ENCODE measurements around the gene TSPOAP1.
A peak's percentile ranks its signal among the peaks of the same experiment; 100 is the strongest.

TSPOAP1 gene

DNA sequence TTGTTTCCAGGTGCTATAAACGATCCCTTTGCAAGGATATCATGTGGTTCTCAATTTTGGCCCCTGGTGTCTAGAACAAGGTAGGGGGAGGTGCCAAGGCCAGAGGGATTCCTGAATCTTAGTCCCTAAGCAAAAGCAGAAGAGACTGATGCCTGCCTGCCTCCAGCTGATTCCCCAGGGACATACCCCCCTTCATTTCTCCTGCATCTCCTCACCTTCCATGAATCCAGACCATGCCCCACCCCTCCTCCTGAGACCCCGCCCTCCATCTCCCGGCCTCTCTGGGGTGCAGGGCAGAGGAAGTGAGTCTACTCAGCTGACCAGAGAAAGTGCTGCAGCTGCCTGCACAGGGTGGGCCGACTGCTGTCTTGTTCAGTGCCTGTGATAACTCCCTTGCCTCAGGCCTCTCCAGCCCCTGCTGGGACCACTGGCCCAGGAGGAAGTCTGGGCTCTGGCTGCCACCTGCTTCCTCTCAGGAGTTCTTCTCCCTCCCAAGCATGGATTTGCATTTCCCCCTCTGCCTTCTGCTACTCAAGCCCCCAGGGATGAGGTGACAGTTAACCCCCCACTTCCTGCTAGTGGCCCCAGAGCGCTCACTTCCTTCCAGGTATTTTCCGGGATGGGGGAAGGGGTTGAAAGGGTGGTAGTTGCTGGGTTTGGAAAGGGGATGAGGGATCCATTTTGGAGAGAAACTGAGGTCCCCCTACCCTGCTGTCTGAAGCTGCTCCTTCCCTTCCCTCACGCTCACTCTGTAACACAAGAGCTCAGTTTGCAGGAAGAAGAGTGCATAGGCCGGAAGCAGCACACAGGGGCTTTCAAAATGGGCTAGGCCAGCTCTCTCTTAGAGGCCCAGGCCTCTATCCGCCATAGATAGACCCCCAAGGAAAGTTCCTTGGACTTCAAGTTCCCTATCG is 10.5 kb upstream of the TSPOAP1 start:
- DNase-seq, result peak; percentile 51

DNA sequence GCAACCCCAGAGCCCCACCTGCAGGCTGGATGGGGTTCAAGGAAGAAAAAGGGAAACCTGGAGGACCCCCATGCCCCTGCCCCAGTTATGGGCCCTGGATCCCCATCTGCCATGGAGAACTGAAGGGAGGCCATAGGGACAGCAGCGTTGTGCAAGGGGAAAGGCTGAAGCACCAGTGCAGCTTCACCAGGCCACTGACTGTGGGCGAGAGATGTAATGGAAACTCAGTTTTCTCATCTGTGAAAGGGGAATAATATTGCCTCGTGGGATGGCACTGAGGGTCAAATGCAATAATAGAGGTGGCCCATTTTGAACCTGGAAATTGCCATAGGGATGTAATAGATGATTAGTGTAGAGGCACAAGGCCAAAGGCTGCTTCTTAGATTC is 9.9 kb upstream of the TSPOAP1 start:
- DNase-seq, result no peak

DNA sequence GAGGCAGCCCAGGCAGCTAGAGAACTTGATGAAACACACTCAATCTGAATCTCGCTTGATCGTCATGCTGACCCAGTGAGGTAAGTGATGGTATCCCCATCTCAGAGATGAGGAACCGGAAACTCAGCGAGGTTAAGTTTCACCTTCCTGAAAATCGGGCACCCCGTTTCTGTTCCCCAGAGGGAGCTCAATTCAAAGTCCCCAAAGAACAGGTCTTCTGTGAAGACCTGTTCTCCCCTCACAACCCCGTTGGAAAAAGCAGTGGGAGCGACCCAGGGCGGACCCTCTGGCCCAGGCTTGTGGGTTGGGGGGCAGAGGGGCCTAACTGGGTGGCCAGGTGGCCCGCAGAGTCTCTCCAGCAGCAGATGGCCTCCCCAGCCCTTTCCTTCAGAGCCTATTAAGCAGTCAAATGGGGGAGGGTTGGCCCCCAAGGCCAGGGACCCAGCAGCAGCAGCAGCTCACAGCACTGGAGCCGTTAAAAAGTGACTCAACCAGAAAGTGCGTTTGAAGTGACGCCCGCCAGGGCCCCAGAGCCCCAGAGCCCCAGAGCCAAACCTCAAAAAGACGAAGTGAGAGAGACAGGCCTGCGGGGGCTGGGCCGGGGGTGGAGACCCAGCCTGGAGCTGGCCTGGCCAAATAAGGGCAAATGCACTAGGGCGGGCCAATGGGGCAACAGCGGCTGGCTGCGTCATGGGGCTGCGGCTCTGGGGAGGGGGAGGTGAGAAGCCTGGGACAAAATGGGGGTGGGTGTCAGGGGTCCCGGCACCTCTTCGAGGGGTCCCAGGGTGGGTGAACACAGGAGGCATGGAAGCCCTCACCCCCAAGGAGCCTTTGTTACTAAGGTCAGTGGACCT is 9.2 kb upstream of the TSPOAP1 start:
- DNase-seq, result peak; percentile 94

GRCh38 chr17:58337210-58337599 is 8.6 kb upstream of the TSPOAP1 start:
- peak; percentile 76 for DNase-seq

DNA sequence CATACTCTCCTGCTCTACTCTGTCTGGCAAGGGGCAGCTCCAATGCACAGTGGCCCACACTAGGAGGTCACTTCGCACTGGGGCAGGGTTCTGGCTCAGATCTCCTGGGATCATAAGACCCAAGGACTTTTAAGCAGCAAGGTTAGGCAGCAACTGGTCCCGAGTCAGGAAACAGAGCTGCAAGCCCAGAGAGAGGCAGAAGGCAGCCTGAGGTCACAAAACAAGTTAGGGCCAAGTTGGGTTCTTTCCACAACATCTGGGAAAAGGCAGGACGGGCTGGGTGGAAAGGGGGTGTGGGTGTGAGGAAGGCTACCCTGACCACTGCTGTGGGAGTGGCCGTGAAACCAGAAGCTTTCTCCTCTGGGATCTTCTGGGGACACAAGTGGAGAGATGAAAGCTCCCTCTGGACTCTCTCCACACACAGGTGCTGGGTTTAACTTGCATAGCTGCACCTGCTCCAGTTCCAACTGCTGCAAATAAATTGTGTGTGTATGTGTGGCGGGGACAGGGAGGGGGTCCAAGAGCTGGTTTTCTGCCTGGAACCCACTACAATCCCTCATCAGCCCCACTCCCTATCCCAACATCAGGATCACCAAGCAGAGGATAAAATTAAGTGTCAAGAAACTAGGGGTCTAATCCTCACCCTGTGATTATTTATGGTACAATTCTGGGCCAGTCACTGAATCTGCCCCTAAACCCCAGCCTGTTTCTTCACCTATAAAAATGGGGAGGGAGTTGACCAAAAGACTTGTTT is 8.0 kb upstream of the TSPOAP1 start:
- DNase-seq, result peak; percentile 35

GRCh38 chr17:58335779-58336455 is 7.3 kb upstream of the TSPOAP1 start:
- peak; percentile 87 for DNase-seq

GRCh38 chr17:58335061-58335731 is 6.6 kb upstream of the TSPOAP1 start:
- peak; percentile 47 for DNase-seq

DNA sequence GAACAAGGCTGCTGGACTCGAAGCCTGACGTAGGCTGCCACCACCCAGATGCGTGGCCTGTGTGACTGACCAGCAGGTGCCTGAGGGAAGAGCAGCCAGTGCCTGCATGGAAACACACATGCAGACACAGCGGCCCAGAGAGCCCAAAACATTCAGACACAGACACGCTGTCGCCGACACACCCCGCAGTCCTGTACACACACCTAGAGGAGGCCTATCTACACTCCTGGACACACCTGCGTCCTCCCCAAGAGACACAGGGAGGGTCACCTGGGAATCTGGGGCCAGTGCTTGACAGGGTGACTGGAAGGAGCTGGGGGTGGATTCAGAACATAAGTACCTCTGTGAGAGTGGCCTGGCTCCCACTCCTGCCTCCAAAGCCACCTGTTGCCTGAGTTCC is 6.1 kb upstream of the TSPOAP1 start:
- DNase-seq, result no peak

DNA sequence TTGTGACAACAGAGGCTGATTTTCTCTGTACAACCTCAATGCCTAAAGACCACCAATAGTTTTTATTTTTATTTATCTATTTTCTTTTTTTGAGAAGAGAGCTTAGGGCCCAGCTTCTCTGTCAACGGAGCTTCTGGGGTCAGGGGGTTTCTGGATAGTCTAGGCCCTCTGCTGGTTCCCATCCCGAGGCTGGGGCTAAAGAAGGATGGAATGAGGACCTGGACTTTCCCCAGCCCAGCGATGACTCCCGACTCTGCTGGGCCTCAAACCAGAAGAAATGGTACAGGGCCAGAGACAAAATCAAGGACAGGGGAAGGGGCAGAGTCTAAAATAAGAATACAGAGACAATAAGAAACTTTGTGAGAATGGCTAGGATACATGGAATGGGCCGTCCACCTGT is 5.7 kb upstream of the TSPOAP1 start:
- no peak for DNase-seq

DNA sequence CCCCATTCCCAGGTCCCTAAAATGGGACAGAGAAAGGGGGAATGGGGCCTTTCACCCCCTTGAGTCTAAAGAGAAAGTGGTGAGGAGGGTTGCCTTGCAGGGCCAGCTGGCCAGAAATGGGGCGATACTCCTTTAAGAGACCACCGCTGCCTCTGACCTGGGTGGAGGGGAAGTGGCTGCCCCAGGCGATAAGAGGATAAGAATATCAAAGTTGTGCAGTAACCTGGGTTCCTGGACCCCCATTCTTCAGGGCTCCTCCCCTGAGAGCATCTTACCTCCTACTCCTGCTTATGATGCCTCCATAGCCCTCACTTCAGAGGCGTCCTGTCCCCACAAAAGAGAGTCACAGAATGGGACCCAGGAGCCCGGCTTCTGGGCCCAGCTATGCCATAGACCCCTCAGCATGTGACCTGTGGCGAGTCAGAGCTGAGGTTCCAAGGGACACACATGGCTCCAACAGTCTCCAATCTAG is 5.2 kb upstream of the TSPOAP1 start:
- peak; percentile 46 for DNase-seq

GRCh38 chr17:58332778-58333735 is 4.5 kb upstream of the TSPOAP1 start:
- peak; percentile 54 for DNase-seq

GRCh38 chr17:58331815-58332777 is 3.5 kb upstream of the TSPOAP1 start:
- peak; percentile 93 for DNase-seq

DNA sequence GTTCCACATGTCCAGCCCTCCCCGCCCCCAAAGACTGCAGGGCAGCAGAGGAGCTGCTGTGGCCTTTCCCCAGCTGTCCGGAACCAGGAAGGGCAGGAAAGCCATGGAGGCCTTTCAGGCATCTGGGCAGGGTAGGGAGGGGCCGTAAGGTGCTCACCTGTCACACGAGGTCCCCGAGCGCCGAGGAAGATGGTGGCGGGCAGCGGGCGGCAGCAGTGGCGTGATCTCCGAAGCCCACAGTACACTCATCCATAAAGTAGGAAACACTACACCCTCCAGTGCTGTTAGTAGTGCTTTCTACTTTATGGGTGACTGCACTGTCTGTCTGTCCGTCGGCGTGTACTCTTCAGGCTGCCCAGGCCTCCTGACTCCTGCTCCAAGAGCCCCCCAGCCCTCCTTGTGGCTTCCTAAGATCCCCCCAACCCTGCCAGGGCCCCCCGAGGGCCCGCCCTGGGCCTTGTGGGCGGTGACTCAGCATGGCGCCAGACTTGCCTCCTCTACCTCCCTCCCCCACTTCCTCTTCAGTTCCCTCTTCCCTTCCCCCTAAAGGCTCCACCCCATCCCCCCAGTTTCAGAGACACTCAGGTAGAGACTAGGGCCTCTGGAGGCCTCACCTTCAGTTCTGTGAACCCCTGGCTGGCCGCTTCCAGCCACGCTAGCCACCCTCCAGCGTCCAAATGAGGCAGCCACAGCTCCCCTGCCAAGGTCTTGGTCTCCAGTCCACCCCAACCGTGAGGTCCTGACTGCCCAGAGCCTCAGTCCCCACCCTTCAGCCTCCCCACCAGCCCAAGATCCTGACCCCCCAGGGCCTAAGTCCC is 2.6 kb upstream of the TSPOAP1 start:
- DNase-seq, result peak; percentile 81

DNA sequence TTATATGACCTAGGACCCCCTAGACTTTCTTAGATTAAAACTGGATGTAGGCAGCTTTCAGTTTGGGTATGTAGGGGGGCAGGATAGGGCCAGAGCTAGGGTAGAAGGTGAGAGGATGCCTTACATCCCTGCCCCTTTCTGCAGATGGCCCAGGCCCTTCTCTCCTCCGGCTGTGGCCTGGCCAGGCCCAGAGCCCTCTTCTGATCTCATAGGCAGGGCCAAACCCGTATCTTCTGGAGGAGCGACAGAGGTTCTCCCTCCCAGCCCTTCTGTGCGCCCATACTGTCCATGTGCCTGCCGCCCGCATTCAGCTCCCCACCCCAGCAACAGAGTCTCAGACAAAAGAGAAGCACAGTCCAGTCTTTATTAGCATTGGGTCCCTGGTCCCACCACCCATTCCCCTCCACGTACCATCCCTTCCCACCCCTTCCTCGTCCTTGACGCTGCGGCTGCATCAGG is 2.0 kb upstream of the TSPOAP1 start:
- peak; percentile 42 for DNase-seq

GRCh38 chr17:58329810-58330537 is 1.4 kb upstream of the TSPOAP1 start:
- peak; percentile 77 for DNase-seq

DNA sequence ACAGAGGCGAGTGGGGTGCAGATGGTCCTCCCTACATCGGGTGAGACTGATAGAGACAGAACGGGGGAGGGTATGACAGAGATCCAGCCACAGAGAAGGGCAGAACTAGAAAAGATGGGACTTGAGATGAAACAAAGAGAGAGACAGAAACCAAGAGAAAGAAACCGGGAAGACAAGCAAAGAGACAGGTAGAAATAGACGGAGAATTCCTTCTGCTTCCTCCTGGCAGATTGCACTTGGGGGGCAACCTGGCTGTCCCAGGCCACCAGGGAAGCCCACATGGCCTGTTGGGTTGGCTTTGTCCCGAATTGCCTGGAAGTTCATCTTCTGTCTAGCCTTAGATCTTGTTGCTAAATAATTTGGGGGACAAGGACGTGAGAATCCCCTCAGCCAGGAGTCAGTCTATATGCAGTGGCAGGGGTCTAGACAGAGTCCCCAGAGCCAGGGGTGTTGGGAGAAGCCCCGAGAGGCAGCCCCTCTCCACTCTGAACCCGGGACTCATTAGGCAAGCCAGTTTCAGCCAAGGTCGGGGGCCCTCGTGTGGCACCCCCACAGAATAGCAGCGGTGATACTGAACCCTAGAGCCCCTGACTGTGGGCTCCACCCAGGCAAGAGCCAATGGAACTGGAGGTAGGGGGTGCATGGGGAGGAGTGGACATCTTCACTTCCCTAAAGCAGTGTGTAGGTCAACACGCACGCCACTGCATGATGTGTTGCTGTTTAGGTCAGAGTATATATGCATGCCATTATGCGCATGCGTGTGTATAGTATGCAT is 627 bp upstream of the TSPOAP1 start:
- peak; percentile 86 for DNase-seq
